HPDE6-E6E7 (cell line): ENCODE measurements around the gene ECHDC3.
"Not testable (repeated sequence)": the region's sequence is repeated elsewhere in the genome, so short reads cannot be mapped to it uniquely, and the experiment has no call there.

Experiments
- DNase-seq: peaks from one replicate; pipeline ENCODE4 v3.0.0; 2011; ENCODE audit warnings: missing footprints; ENCODE audit errors: extremely low spot score

ECHDC3 gene

GRCh38 chr10:11742009-11742778 is at the start of gene ECHDC3:
TSS of gene ECHDC3 (plus strand) at chr10:11742382. CDS start at chr10:11742577, 195 bp downstream.
- DNase-seq = no peak

DNA sequence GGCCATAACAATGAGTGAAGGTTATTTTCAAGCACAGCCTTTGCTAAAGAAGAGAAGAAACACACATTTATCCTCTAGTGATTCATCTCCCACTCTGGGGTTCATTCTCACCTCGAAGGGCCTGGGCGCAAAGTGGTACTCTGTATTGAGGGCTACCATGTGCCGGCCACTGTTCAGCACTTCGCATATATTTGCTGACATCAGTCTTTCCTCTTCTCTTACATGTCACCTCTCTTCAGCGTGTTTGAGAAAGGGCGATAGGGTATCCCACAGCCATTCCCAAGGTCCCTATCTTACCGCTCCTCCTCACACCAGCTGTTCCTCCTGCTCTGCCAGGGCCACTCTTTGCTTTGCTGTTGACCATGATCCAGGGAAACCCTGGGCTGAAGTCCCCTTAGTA is 48.8 kb upstream of the ECHDC3 start:
- no peak for DNase-seq

DNA sequence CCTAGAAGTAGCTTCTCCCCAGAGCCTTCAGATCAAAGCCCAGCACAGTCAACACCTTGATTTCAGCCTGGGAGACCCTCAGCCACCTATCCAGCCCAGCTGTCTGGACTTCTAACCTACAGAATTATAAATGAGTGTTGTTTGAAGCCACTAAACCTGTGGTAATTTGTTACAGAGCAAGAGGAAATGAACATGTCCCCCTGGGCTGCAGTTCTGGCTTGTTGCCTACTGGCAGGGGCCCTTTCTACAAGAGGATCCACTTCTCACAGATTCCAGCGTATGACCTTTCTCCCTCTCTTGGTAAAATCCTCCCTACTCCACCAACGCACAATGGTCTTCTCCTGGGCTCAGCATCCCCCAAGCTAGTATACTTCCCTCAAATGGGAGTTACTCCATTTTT is 46.4 kb upstream of the ECHDC3 start:
- no peak for DNase-seq

- DNase-seq = no peak
Measured at GRCh38 chr10:11697718-11698527, 44.3 kb upstream of the ECHDC3 start.

- DNase-seq = no peak
Measured at GRCh38 chr10:11698691-11699549, 43.3 kb upstream of the ECHDC3 start.

- DNase-seq = no peak
Measured at GRCh38 chr10:11699550-11700097, 42.6 kb upstream of the ECHDC3 start.

DNA sequence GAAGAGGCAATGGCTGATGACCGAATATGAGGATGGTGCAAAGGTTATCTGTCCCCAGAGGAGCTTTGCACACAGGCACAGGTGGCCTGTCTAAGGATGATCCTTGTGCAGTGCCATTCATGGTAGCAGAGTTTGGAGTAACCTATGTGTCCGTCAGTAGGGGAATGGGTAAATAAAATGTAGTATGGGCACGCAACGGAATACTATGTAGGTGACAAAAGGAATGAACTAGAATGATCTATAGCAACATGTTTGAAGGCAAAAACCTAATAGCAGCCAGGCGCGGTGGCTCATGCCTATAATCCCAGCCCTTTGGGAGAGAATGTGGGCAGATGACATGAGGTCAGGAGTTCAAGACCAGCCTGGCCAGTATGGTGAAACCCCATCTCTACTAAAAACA is 41.6 kb upstream of the ECHDC3 start:
- no peak for DNase-seq

DNA sequence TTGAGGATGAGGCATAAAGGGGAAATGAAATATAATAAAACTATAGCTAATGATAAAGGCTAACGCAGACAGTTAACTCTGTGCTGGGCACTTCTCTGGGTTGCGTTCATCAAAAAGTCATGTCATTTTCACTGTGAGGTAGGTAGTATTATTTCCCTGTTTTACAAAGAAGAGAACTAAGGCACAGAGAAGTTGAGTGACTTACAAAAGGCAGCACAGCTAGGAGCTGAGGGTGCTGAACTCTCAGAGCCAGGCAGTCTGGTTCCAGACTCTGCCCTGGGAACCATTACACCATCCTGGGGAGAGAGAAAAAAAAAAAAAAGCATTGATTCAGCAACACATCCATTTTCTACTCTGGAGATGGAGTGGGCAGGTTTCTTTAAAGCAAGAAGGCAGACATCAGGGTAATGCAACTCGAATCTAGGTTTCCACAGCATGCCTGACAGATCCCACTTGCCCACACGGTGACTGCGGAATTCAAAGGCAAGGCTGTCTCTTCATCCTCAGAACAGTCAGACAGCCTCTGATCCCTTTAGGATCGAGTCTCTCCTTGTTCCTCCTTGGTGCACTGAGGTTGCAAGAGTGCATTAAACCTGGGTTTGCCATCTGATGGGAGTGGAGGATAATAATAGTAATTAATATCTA is 40.6 kb upstream of the ECHDC3 start:
- no peak for DNase-seq

GRCh38 chr10:11702264-11702663 is 39.9 kb upstream of the ECHDC3 start:
- DNase-seq = no peak

GRCh38 chr10:11704092-11704491 is 38.1 kb upstream of the ECHDC3 start:
- DNase-seq = no peak

- DNase-seq = no peak
Measured at GRCh38 chr10:11705722-11706121, 36.5 kb upstream of the ECHDC3 start.

- no peak for DNase-seq
Measured at GRCh38 chr10:11706895-11707567, 35.2 kb upstream of the ECHDC3 start.

DNA sequence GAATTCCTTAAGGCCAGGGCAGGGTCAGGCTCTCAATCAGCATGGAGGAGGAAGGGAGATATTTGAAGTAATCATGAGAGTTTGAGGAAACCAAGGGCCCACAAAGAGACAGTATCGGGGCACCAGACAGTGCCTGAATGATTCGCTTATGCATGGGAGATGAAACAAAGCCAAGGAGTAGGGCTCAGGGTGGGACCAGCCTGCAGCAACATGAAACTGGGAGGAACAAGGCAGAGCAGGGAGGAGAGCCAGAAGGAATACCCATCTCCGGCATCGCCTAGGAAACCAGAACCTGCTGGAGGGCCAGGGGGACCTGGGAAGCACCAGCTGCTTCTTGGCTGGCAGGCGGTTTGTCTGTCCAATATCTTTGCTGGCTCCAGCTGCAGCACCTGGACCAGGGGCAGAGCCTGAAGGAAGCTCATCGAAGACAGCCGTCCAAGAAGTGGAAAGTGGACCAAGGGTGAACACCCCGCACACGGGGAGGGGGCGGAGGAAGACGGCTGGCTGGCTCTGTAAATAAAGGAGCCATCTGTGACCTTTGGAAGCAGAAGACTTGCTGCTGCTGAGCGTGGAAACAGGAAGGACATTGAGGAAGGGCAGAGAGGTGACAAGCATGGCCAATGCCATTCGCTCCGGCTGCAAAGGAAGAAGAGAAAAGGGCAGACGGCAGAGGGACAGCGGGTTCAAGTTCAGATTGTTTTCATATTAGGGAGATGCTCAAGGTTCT is 34.4 kb upstream of the ECHDC3 start:
- no peak for DNase-seq

DNA sequence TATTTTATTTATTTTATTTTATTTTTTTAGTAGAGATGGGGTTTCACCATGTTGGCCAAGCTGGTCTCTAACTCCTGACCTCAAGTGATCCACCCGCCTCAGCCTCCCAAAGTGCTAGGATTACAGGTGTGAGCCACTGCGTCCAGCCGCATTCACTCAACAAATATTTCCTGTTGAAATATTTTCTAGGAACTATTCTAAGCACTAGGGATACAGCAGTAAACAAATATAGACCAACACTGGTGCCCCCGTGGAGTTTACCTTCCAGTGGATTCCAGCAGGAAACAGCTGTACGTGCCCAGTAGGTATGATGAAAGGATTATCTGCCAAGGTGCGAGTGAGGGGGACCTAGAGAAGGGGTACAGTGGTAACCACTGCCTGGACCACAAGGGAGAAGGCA is 33.4 kb upstream of the ECHDC3 start:
- DNase-seq = not testable (repeated sequence)

DNA sequence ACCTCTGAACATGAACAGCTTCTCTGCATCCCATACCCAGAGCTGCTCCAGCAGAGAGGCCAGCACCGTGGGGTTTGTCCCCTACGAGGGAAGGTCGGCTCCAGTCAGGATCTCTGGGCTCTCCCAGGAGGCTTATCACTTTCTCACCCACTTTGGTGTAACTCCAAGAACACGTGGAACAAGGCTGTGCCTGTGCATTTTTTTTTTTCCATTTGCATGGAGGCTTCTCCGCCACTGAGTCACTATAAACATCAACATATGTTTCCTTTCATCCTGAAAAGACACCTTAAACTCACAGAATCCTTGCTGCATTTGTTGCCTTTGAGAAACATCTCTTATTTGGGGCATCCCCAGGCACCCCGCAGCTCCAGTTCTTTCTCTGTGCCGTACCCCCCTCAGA is 29.4 kb upstream of the ECHDC3 start:
- no peak for DNase-seq

GRCh38 chr10:11713186-11713743 is 28.9 kb upstream of the ECHDC3 start:
- DNase-seq = no peak

DNA sequence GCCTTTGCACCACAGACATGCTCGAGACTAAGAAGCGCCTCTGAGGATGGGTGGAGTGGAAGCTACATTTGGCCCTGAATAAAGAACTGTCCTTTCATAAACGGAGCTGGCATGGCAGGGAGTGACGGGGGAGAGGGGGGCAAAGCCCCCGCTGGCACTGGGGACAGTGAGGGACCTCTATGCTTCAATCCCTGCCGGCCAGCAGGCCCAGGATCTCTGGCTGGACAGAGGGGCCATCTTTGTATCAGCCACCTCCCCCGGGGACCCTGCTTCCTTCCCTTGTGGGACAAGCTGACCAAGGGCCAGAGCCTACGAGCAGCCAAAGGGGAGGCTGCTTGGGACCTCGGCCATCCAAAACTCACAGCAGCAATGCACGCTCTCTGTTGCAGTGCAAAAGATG is 28.2 kb upstream of the ECHDC3 start:
- no peak for DNase-seq

DNA sequence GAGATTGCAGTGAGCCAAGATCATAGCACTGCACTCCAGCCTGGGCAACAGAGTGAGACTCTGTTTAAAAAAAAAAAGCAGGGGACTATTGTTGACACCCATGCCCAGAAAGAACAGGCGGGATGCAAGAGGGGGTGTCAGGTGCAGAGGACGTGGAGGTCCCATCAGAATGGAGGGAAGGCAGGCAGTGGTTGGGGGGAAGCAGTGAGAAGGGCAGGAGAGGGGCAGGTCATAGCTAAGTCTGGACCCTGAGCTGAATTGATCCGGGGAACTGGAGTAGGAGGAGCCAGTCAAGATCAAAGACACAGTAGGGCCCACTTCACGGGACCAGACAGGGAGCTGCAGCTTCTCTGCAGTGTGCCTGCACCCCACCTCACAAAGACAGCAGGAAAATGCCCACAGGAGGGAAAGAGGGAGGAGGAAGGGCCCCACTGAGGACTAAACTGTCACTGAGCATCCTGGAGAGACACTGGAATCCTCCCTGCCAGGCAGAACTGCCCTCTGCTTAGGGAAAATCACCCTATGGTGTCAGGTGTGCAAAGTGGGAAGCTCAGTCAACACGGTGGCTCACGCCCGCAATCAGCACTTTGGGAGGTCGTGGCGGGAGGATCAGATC is 27.3 kb upstream of the ECHDC3 start:
- DNase-seq = no peak

DNA sequence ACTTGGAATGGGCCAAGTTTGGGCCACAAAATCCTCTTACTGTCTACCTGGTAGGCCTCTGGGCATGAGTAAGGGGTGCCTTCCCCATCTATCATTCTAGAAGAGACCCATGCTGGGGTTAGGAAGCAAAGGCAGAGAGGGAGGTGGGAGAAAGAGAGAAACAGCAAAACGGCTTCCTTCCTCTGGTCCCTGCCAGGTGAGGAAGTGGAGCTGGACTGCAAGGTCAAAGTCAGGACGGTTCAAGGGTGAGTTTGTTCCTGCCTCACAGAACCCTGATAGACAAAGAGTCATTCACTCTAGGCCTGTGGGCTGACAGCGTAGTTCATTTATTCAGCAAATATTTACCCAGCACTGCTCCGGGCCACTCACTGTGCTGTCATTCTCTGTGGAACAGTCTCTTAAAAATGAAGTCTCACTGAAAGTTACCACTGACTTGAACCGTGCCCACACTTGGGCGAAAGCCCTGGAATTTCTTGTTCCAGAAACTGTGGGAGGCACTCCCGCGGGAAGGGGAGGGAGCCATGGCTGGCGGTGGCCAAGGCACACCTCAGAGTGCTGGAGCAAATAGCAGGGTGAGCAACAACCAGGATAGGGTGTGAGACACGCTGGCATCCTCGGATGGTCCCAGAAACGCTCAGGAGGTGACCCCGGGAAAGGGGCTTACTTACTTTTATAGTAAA is 26.2 kb upstream of the ECHDC3 start:
- DNase-seq = no peak
